Activated T-cell treated with anti-CD3 and anti-CD28 coated beads, Interleukin-2, amount 50 U/mL, for 48 hours (primary cell): Measurements from ENCODE around the gene CHST2.
"Not testable (repeated sequence)": the region's sequence is repeated elsewhere in the genome, so short reads cannot be mapped to it uniquely, and the experiment has no call there.

Experiments used
- DNase-seq, 2 experiments: peaks; one replicate each; pipeline ENCODE4 v3.0.0-alpha.2; 2020

The CHST2 gene, protein sequence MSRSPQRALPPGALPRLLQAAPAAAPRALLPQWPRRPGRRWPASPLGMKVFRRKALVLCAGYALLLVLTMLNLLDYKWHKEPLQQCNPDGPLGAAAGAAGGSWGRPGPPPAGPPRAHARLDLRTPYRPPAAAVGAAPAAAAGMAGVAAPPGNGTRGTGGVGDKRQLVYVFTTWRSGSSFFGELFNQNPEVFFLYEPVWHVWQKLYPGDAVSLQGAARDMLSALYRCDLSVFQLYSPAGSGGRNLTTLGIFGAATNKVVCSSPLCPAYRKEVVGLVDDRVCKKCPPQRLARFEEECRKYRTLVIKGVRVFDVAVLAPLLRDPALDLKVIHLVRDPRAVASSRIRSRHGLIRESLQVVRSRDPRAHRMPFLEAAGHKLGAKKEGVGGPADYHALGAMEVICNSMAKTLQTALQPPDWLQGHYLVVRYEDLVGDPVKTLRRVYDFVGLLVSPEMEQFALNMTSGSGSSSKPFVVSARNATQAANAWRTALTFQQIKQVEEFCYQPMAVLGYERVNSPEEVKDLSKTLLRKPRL

DNA sequence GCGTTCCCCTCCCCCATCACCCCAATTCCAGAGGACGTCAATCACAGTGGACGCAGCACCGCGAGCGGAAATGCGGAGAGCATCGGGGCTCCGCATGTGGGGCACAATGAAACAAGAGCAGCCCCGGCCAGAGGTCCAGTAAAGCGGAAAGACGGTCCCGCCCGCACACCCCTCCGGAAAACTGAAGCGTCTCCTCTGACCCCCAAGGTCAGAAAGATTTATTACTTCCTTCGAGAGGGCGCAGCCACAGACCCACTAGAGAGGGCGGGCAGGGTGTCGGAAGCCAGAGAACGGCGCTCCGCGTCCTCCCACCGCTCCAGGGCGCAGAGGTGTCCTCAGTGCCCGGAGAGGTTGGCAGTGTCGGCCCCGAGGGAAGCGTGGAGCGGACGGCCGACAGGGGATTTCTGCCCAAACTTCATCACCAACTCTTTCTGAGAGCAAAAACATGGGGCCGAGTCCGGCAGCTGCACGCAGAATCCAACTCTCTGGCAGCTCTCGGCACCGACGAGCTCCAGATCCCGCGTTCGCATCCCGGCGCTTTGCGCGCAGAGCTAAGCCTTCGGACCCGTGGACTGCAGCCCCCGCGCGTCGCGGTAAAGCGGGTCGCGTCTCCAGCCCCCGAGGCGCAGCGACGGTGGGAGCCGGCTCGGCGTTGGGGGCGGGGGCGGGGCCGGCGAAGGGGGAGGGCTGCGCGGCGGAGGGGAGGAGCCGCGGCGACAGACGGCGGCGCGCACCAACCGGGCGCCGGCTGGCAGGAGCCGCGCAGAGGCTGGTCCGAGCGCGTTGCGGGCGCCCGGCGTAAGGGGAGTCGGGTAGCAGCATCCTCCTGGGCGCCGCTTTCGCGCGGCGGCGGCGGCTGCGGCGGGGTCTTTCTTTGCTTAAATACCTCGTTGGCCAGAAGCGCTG, at the start of gene CHST2:
CHST2 (plus strand) TSS at position 763 of the 906 bp plus-strand sequence. CDS start 1,046 bp downstream, outside the sequence.
- peak; percentile 73 to 83 for DNase-seq

DNA sequence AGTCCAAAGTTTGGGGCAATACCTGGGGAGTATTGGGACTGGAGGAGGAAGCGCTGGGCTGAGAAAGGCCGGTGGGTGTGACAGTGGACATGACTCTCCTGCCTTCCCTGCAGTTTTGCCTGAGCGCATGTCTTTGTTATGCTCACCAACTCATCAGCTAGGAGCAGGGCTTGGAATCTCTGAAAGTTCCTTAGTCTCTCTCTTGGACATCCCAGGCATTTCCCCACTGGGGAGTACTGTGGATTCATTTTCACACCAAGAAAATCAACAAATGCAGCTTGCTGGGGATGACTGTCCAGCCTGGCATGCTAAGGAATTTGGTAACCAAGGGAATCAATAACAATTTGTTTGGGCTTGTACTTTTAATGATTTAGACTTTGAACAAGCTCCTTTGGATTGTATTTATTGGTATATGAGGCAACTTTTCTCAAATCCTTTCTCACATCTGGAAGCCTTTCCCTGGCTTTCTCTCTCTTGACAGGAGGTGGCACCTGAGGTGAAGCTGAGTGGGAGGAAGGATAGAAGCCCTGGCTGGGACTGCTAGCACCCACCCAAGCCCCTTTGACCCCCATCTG, 48.5 kb upstream of the CHST2 start:
- no peak for DNase-seq

DNA sequence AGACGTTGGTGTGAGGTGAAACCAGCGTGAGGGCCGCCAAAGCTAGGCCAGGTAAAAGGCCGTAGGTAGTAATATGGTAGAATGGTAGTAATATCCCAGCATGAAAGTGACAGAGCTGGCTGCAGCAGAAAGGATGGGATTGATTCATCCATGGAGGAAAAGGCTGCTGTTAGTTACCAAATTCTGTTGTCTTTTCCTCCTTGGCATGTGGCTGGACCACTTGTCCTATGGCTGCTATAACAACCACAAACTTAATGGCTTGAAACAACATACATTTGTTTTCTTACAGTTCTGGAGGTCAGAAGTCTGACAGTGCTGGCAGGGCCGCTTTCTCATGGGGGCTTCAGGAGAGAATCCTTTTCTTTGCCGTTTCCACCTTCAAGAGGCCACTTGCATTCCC, 47.8 kb upstream of the CHST2 start:
- DNase-seq, result no peak

DNA sequence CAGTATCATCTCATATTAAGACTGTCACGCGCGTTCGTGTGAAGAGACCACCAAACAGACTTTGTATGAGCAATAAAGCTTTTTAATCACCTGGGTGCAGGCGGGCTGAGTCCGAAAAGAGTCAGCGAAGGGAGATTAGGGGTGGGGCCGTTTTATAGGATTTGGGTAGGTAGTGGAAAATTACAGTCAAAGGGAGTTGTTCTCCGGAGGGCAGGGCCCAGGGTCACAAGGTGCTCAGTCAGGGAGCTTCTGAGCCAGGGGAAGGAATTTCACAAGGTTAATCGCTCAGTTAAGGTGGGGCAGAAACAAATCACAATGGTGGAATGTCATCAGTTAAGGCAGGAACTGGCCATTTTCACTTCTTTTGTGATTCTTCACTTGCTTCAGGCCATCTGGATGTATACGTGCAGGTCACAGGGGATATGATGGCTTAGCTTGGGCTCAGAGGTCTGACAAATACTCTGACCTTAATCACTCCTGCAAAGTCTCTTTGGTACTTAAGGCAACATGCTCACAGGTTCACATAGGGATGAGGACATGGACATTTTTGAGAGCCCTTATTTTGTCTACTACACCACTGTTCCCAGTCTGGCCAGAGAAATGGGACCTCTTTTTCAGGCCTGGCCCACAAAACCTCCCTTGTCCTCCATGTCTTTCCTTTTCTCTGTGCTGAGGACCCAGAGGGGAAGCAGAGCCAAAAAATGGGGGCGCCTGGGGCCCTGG, 47.1 kb upstream of the CHST2 start:
- not testable (repeated sequence) for DNase-seq

DNA sequence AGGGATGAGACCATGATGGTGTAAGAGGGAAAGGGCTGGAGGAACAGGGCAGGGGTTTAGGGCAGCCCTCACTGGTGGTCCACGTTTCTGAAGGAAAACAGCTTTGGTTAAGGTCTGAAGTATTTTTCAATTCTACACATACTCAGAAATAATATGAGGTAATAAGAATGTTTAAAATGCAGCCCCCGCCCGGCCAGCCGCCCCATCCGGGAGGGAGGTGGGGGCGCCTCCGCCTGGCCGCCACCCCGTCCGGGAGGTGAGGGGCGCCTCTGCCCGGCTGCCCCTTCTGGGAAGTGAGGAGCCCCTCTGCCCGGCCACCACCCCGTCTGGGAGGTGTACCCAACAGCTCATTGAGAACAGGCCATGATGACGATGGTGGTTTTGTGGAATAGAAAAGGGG, 46.0 kb upstream of the CHST2 start:
- not testable (repeated sequence) for DNase-seq

DNA sequence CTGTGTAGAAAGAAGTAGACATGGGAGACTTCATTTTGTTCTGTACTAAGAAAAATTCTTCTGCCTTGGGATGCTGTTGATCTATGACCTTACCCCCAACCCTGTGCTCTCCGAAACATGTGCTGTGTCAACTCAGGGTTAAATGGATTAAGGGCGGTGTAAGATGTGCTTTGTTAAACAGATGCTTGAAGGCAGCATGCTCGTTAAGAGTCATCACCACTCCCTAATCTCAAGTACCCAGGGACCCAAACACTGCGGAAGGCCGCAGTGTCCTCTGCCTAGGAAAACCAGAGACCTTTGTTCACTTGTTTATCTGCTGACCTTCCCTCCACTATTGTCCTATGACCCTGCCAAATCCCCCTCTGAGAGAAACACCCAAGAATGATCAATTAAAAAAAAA, 45.6 kb upstream of the CHST2 start:
- DNase-seq, result not testable (repeated sequence)

DNA sequence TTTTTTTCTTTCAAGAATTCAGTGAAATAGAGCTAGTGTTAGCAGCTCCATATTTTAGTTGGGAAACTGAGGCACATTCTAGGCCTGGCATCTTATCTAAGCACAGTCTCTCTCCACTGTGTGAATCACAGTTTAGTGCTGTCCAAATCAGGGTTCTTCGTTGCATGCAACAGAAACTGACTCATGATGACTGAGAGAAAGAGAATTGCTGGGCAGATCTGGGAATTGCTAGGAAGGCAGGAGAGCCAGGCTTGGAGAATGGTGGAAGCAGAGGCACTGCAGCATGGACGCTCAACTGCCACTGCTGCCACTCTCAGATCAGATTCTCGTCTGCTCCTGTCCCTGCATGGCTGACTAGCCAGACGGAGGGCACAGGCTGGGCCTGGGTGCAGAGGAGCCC, 40.7 kb upstream of the CHST2 start:
- no peak for DNase-seq

DNA sequence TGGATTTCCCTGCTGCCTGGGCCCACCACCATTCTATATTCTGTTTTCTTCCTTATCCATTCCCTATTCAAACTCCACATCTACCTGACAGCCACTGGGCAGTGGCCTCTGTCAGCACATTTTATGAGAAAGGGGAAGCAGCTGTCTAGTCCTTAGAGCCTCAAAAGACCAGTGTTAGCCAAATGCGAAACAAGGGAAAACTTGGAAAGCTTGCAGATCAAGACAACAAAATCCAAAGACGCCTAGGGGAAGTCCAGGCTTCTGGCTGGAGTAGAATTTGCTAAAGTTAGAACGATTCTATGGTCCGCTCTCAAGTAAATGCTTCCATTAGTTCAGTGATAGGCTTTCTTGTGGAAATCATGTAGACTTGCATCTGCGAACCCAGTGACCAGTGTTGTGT, 39.4 kb upstream of the CHST2 start:
- no peak for DNase-seq

DNA sequence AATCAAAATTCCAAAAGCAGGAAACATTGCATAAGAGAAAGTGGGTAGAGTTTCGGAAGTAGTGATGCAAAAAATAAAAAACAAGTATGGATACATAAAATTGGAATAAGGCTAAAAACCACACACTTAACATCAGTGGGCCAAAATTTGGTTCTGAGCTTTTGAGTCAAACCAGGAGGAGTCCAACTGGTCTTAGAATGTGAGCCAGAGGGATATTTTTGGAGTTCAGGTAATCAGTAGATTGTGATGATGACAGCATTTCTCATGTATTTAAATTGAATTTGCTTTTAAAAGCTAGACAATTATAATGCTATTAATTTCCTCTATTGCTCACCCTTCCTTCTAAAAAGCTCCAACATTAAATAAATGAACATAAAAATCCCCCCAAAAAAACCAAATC, 38.2 kb upstream of the CHST2 start:
- no peak for DNase-seq

DNA sequence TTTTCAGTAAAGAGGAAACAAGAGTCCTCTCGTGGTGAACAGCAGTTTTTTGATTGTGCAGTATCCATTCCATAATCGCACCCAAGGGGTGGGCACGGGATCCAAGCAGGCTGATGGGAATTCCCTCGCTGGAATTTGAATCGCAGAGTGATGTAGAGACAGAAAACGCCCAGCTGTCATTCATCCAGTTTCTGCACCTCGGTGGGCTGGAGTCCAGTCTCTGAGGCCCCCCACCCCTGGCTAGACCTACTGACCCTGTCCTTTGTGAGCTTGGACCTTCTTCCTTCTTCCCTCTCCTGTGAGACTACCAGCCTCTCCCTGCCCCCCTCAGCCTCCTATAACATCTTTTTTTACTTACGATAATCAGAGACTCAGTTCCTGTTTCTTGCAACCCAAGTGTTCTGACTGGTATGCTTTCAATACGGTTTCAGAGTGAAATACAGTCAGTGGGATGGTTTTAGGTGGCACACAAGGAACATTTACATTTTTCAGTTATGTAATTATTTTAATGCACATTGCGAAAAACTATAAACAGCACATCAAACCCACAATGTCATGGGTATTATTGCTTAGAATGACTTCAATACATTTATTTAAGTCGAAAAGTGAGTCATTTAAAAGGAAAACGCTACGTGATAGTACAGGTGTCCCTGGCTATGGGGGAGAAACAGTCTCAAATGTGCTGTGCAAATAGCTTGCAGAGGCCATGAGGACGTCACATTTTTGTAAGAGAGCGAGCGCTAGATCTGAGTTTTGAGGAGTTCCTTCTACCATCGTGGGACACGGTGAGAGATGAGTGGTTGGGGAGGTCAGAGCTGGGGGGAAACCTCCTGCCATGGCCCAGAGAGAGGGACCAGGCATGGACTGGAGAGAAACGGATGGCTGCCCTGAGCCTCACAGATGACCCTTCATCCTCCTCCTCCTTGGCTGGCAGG, 37.5 kb upstream of the CHST2 start:
- peak; percentile 37 to 50 for DNase-seq

DNA sequence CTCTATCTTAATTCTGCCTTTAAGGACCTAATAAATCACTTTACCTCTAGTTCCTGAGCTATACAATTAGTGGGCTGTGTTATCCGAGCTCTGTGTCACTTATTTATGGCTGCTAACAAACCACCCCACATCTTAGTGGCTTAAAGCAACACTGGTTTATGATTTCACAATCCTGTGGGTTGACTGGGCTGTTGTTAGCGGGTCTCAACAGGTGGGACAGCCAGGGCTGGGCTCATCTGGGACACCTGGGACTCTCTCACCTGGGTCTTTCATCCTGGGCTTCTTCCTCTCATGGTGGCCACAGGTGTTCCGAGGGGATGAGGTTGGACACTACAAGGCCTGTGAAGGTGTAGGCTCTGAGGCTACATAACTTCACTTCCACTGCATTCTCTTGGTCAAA, 35.8 kb upstream of the CHST2 start:
- DNase-seq, result no peak

DNA sequence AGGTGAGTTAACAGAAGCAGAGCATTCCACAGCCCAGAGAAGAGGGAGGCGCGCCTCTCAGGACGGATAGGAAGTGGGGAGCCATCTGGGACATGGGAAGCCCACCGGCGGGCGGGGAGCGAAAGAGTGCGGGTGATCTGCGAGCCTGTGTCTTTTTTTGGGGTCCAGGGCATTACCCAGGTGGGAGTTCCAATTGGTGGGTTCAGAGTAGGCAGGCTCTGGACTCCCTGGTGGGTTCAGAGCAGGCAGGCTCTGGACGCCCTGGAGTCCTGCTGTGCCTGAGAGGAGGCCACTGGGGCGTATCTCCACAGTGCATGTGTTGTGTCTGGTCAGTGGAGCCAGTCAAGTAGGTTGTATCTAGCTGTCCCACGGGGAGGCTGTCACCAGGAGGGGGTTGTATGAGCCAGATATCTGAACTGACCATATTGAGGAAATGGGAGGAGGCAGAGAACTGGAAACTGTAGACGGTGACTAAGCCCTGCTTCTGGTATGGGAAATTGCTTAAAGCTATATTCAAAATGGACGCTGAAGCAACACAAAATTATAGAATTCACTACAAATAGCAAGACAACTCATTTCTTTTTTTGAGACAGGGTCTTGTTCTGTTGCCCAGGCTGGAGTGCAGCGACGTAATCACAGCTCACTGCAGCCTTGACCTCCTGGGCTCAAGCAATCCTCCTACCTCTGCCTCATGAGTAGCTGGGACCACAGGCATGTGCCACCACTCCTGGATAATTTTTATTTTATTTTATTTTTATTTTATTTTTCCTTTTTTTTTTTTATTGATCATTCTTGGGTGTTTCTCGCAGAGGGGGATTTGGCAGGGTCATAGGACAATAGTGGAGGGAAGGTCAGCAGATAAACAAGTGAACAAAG, 34.5 kb upstream of the CHST2 start:
- no peak for DNase-seq

DNA sequence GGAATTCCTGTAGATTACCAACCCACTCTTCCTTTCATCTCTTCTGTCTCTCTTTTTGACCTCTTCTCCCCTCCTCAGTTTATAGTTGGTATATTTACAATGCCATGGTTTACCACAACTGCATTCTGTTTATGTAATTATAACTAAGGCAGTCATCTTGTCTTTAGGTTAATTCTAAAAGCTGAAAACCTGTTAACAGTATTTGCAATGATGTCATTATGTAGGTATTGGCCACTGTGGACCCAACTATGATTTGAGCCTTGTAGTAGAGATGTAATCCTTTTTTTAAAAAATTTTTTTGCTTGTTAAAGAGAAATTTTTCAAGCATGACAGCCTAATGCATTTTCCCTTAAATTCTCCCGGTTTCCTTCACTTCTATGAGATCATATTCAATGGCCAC, 30.7 kb upstream of the CHST2 start:
- DNase-seq, result no peak

DNA sequence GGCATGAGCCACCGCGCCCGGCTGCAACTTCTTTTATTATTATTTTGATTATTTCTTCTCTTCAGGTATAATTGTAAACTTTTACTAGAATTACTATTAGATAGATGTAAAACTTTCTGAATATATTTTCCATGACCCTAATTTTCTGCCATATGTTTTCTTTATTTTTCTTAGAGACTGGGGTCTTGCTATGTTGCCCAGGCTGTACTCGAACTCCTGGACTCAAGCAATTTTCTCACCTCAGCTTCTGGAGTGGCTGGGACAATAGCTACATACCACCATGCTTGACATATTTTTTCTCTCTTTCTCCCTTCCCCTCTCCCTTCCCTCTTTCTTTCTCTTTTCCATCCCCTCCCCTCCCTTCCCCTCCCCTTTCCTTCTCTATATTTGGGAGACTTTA, 29.6 kb upstream of the CHST2 start:
- no peak for DNase-seq

DNA sequence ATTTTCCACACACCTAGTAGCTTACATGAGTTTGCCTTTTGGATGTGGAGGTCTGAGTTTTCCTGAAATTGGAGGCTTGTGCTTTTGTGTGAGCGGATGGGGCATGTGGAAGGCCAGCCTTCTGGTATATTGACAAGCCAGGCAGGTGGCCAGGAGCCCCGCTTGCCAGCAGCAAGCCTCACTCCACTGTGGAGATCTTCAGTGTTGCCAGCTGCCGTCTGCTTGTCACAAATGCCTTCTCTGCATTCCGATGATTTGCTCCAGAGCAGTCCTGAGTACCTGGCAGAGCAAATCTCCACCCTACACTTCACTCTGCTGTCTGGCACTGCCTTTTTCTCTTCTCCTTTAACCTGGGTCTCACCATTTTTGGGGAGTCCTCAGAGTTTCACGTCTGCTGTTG, 29.1 kb upstream of the CHST2 start:
- DNase-seq, result no peak

DNA sequence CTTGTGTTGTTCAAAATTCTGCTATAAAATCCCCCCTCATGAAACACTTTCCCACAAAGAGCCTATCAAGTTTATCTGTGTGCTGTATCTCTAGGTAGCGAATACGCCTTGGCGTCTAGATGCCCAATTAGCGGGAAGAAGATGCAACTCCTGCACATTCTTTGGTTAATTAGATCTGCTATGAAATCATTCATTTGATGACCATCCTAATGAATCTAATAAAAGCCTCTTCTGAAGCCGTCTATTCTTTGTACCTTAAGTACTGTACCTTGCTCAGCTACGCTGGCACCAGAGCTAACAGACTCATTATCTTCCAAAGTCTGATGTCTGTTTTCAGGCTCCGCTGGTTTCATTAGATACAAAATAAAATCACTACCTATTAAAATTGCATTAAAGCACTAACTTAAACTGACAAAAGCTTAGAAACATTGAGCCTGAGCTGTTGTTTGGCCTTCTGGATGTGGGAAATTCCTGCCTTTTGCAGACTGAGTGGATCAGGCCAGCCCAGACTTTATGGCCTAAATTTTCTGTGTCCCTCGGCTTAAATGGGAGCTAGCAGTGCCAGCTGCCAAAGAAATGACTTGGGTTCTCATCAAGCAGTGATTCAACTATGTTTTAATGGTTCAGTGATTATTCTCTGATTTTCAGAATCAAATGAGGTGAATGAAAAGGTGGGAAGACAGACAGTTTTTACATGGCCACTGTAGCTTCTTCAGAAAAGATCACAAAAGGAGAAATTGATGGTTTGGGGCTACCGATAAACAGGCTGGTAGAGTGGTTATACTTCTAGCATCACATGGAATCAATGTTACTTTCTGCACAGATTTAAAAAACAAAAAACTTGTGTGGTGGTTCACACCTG, 28.4 kb upstream of the CHST2 start:
- DNase-seq, result no peak

DNA sequence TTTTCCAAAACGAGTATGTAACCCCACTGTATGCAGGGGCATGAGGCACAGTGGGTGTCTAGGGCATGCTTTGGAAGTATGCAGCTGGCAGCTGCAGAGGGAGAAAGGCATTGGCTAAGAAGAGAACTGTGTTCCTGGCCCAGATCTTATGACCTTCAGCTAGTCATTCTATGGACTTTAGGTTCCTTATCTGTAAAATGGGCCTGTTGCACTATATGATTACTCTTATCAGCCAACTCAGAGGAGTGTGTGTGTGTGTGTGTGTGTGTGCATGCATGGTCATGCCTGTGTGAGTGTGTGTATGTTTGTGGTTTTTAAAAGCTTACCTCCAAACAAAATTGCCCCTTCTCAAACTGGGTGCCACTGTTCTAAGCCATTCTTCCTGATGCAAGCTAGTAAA, 27.4 kb upstream of the CHST2 start:
- DNase-seq, result no peak

DNA sequence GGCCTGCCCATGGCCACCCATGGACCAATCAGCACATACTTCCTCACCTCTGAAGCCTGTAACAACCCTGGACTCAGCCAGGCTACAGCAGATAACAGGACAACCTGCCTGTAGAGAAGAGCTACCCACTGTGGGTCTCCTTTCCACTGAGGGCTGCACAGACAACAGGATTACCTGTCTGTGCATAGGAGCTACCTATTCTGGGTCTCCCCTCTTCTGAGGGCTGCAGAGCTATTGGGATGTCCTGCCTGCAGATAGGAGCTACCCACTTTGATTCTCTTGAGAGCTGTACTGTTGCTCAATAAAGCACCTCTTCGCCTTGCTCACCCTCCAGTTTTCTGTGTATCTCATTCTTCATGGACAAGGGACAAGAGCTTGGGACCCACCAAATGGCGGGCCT, 23.8 kb upstream of the CHST2 start:
- no peak for DNase-seq

DNA sequence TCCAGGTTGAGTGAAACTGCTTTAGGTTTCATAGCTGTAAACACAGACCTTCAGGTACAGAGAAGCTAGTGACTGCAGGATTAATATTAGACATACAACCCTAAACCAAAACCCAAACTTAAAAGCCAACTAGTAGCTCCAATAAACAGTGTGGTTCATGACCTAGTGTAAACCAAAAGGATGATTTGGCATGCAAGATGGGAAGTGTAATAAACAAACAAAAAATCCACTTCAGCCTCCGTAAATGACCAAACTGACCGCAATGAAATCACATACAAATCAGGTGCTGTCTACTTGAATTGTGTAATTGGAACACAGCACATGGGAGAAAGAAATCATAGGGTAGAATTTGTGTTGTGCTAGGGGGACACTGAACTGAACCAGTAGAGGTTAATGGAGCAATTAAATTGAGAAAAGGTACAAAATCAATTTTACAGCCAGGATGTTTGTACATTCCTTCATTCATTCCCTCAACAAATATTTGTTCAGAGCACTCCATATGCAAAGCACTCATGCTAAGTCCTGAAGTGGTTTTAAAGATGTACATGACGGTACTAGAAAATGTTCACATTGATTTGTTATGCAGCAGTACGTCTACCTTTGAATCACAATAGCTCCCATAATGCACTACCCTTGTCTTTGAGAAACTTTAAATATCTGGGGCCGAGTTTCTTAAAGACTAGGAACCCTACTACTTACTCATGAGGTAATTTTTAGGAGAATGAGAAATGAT, 21.4 kb upstream of the CHST2 start:
- DNase-seq, result no peak
